Activated CD4-positive, CD25-positive, alpha-beta regulatory T cell treated with anti-CD3 and anti-CD28 coated beads, Interleukin-2, amount 50 U/mL, for 24 hours (primary cell): ENCODE data around the gene EAF2.
A peak's percentile ranks its signal among the peaks of the same experiment; 100 is the strongest.
"Not testable (repeated sequence)": the region's sequence is repeated elsewhere in the genome, so short reads cannot be mapped to it uniquely, and the experiment has no call there.

Experiments
- ATAC-seq, 2 donors: fragments of 150-1000 bp; cut with Tn5 transposase; one replicate each; pipeline ENCODE4 v1.10.0; 2021; ENCODE audit warnings: mild to moderate bottlenecking in 1 of 2, moderate library complexity in 1 of 2

EAF2 gene

GRCh38 chr3:121834671-121835464, at the start of gene EAF2, which contains the start of gene IQCB1:
Gene EAF2, plus strand, starts transcription at chr3:121835209. Its CDS starts 77 bp downstream, at chr3:121835286.
Gene IQCB1, minus strand, starts transcription at chr3:121835060. Its CDS starts 6,100 bp downstream, at chr3:121828960.
- peak; percentile 99 for ATAC-seq

GRCh38 chr3:121786485-121786884, 48.5 kb upstream of the EAF2 start:
- no peak for ATAC-seq

DNA sequence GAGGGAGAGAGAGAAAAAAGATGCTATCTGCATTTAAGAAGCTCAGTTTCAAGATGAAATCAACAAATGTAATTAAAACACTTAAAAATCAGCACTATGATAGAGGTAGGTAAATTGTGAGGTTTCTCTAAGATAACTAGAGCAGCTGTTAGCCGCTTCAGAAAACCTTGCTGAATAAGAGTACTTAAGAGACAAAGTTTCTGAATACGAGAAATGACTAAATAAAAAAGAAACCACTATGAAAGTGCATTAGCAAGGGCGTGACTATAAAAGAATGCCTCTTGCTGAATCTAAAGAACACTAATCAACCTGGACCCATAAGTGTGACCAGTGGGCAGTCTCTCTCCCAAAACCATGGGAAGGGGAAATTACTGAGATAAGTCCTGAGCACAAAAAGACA, 41.9 kb upstream of the EAF2 start:
- no peak for ATAC-seq

DNA sequence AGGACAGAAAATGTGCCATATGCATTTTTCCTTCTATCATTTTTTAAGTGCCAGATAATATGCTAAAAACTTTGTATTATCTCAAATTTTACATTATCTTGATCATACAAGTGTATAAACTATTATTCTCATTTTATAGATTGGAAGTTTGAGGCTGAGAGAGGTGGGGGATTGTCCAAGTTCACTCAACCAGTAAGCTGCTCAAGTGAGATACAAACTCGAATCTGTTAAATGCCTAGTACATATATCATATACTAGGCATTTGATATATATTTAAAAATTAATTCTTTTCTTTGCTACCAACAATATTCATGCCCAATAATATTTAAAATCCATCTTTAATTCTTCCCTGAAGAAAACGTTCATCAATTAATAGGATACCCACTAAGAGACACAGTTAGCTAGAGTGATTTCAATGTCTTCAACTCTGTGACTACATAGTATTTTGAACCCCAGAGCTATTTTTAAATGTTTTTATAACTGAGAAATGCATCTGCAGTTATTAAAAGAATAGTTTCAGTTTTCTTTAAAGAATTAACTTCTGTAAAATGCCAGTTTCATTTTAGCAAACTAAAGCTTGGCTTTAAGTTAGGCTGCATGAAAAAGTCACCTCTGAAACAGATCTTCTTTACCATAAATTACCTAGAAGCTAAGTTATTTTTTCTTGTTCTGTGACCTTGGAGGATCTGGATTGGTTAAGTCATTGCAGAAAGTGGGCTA, 40.6 kb upstream of the EAF2 start:
- no peak for ATAC-seq

DNA sequence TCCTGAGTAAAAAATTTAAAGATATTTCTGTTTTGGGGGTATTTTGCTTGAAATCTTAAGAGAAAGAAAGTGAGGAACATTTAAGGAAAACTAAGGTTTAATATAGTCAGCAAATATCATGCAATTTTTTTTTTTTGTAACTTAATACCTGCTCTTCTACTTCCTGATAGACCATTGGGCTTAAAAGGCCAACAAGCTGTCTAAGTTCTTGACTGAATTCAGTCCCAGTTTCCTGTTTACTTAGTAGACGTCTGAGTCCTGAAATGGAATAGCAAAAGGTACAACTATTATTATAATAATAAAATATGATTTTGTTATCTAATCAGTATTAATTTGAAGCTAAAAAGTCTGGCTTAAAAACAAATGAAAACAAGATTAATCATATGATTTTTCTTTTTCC, 38.0 kb upstream of the EAF2 start:
- ATAC-seq, result no peak

DNA sequence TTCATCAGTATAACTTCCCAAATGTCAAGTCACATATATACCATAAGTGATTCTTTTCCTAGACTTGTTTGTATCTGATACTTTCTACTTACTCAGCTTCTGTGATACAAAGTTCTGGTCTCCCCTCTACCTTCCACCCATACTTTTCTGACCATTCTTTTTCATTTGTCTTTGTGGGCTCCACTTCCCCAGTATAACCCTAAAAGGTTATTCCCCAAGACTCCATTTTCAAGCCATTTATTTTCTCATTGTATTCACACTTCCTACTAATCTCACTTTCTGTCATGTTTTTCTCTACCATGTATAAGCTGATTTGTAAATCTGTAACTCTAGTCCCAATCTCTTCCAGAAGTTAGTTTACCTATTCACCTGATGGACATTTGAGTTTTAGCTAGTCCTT, 34.1 kb upstream of the EAF2 start:
- no peak for ATAC-seq

DNA sequence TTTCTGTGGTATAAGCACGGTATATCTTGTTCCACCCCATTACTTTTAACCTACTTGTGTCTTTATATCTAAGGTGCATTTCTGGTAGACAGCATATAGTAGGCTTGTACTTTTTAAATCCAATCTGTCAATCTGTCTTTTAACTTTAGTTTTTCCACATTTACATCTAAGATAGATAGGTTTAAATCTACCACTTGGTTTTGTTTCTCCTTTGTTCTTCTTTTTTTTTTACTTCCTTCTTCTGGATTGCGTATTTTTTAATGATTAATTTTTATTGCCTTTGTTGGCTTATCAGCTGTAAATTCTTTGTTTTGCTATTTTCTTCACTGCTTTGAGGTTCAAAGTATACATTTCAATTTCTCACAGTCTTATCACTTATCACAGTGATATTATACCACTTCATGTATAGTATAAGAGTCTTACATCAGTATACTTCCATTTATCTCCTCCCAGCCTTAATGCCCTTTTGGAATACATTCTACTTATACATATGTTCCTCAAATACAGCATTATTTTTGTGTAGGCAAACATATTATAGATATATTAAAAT, 31.2 kb upstream of the EAF2 start:
- no peak for ATAC-seq

- ATAC-seq, result peak; percentile 55 to 92
These were observed 25.8 kb upstream of the EAF2 start for GRCh38 chr3:121809249-121809648.

DNA sequence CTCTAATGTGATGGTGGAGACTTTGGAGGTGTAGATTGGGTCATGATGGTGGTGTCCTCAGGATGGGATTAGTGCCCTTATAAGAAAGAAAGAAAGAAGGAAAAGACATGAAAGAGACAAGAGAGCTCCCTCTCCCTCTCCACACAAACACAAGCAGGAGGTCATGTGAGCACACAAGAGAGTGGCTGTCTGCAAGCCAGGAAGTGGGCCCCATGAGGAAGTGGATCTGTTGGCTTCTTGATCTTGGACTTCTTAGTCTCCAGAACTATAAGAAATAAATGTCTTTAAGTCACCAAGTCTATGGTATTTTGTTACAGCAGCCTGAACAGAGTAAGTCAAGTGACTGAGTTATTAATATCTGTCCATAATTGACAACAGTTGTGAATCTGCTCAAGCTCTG, 17.3 kb upstream of the EAF2 start:
- no peak for ATAC-seq

DNA sequence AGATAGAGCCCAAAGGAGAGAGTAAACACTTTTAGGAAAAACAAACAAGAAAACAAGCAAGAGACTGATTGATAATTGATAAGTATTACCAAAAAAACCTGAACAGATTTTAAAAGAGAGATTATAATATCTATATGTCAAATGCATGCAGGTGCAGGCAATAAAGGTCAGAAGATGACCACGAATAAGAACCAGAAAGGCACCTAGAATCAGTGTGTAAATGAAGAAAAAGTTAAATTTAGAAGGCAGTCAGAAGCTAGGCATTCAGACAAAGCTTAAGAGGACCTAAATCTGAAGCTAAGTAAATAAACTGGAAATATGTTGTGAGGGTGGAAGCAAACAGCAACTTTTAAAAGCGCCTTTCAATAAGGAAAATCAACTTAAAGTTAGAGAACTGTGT, 16.4 kb upstream of the EAF2 start:
- ATAC-seq, result no peak

DNA sequence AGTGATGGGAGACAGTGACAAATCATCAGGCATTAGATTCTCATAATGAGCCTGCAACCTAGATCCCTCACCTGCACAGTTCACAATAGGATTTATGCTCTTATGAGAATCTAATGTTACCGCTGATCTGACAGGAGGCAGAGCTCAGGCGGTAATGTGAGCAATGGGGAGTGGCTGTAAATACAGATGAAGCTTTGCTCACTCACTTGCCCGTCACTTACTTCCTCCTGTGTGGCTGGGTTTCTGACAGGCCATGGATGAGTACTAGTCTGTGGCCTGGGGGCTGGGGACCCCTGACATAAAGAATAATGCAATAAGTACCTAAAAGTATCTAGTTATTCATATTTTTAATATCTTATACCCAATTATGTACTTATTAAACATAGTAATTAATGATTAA, 15.8 kb upstream of the EAF2 start:
- no peak for ATAC-seq

DNA sequence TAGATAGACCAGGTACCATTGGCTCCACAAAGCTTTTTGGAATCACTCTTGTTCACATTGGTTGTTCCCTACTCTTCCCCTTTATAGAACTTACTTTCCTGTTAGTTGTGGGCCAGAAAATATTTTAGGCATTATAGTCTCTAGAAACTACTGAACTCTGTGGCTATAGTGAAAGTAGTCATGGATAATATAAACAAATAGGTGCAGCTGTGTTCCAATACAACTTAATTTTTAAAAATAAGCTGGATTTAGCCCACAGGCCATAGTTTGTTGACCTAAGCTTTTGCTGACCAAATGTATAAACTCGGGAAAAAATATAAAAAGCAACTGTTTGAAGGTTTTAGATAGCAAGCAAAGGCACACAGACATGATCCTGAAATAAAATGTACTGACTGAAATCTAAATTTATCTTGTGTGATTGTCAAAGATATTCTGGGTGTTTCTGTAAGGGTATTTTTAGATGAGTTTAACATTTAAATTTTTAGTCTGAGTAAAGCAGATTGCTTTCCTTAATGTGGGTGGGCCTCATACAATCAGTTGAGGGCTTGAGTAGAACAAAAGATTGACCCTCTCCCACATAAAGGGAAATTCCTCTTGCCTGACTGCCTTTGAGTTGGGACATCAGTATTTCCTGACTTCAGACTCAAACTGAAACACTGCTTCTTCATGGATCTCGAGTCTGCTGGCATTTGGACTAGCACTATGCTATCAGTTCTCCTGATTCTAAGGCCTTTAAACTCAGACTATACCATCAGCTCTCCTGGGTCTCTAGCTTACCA, 13.4 kb upstream of the EAF2 start:
- no peak for ATAC-seq

DNA sequence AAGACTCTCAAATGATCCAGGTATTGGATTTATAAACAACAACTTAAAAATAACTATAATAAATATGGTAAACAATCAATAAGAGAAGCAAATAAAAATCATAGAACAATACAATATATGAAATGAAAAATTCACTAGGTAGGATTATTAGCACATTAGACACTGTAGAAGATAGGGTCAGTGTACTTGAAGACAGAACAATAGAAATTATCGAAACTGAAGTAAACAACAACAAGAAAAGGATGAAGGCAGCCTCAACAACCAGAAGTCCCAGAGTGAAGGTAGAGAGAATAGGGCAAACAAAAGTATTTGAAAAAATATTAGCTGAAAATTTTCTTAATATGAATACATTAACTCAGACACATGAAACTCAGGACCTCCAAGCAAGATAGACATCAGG, 12.0 kb upstream of the EAF2 start:
- ATAC-seq, result no peak

GRCh38 chr3:121834157-121834670, 795 bp upstream of the EAF2 start:
- ATAC-seq, result no peak

DNA sequence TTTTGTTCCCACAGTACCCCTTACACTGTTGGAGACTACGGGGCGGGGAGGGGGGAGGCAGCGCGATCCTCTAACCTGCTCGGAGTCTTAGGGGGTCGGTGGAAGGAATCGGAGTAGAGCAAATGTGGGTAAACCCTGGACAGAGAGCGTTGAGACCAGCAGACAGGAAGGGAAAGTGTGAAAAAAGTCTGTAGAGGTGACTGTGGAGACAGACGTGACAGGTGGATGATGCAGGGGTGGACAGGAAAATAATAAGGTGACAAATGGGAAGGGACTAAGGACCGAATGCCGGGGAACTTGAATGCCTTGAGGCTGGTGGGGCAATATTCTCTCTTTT, 424 bp downstream of the EAF2 start:
- ATAC-seq, result no peak

DNA sequence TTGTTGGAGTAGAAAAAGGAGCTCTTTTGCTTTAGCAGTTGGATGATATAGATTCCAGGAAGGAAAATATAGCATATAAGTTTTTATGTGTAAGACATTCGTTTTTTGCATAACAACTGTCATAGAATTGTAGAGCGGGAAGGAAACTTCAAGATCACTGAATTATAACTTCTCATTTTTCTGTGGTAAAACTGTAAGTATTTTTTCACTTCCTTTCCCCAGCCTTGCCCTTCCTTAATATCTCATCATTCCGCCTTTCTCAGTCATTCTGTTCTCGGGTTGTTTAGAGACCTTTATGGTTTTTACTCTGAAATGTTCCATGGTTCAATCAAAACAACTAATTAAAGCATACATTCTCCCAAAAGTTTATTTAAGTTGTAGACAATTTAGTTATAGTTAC, 1.1 kb downstream of the EAF2 start:
- no peak for ATAC-seq

GRCh38 chr3:121836481-121836880, 1.5 kb downstream of the EAF2 start:
- ATAC-seq, result no peak

GRCh38 chr3:121839962-121840361, 5.0 kb downstream of the EAF2 start:
- ATAC-seq, result no peak

- ATAC-seq, result no peak
These were observed 9.9 kb downstream of the EAF2 start for GRCh38 chr3:121844892-121845291.

GRCh38 chr3:121852256-121852655, 17.2 kb downstream of the EAF2 start:
- no peak for ATAC-seq

DNA sequence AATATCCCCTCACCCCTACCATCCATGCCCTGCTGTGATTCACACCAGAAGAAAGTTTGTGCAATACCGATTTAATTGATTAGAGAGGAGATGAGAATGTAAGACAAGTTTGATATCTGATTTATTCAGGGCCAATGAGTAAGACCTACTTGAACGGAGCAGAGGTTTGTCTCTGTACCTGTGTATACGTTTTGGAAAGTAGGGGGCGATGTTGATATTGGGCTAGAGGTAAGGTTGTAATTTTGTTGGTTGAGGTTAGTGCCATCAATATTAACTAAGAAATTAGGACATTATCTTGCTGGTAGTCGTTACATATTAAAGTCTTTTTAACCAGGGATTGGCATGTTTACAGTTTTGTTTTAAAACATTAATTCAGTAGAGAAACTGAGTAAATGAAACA, 20.5 kb downstream of the EAF2 start:
- no peak for ATAC-seq

DNA sequence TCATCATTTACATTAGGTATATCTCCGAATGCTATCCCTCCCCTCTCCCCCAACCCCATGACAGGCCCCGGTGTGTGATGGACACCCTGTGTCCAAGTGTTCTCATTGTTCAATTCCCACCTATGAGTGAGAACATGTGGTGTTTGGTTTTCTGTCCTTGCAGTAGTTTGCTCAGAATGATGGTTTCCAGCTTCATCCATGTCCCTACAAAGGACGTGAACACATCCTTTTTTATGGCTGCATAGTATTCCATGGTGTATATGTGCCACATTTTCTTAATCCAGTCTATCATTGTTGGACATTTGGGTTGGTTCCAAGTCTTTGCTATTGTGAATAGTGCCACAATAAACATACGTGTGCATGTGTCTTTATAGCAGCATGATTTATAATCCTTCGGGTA, 22.8 kb downstream of the EAF2 start:
- ATAC-seq, result not testable (repeated sequence)

- not testable (repeated sequence) for ATAC-seq
These were observed 28.2 kb downstream of the EAF2 start for GRCh38 chr3:121863247-121863646.
